Heart left ventricle (tissue), 16 donors: ENCODE data around the gene ERP27. TPM values are rescaled to one million over a fixed set of nuclear protein-coding genes. Genes with fewer than 3 reads are reported as not detected.

Experiments used
- ATAC-seq, 4 donors: fragments of 200-7000 bp; cut with Tn5 transposase; one replicate each; pipeline ENCODE4 v1.9.1; 2020 to 2022; ENCODE audit warnings: moderate library complexity in 4 of 4, mild to moderate bottlenecking in 3 of 4, moderate number of reproducible peaks in 1 of 4
- DNase-seq, 5 donors: peaks; one replicate each; pipeline ENCODE4 v3.0.0-alpha.2; 2020
- H3K27ac ChIP-seq, 12 donors: fragments of 200-600 bp; sonication (generic) in 4 of 12; one replicate each; pipeline versions ENCODE4 v1.5.0 to v1.8.0; 2016 to 2022; ENCODE audit warnings: mild to moderate bottlenecking in 2 of 12
- H3K27me3 ChIP-seq, 9 donors: fragments of 200-600 bp; sonication (generic) in 2 of 9; one replicate each; pipeline versions ENCODE4 v1.5.1 to v1.8.0; 2016 to 2022; ENCODE audit warnings: mild to moderate bottlenecking in 3 of 9
- H3K36me3 ChIP-seq, 9 donors: fragments of 200-600 bp; sonication (generic) in 2 of 9; one replicate each; pipeline versions ENCODE4 v1.5.0 to v1.8.0; 2018 to 2022; ENCODE audit warnings: mild to moderate bottlenecking in 2 of 9
- H3K4me1 ChIP-seq, 12 donors: fragments of 200-600 bp; sonication (generic) in 4 of 12; one replicate each; pipeline versions ENCODE4 v1.5.0 to v1.8.0; 2016 to 2022; ENCODE audit warnings: mild to moderate bottlenecking in 3 of 12
- H3K4me3 ChIP-seq, 12 donors: fragments of 200-600 bp; sonication (generic) in 4 of 12; one replicate each; pipeline versions ENCODE4 v1.5.0 to v1.8.0; 2017 to 2022; ENCODE audit warnings: mild to moderate bottlenecking in 9 of 12, moderate library complexity in 4 of 12
- H3K9me3 ChIP-seq, 12 donors: fragments of 200-600 bp; sonication (generic) in 4 of 12; one replicate each; pipeline versions ENCODE4 v1.5.0 to v1.8.0; 2016 to 2022; ENCODE audit warnings: mild to moderate bottlenecking in 1 of 12
- POLR2A ChIP-seq, 2 donors: fragments of 450-650 bp; IDR thresholded peaks; one replicate each; pipeline ENCODE4 v1.6.1; 2017; ENCODE audit warnings: antibody characterized with exemption in 2 of 2, mild to moderate bottlenecking in 2 of 2, moderate library complexity in 2 of 2
- WGBS, 4 donors: extraction: QIAGEN DNeasy Blood & Tissue Kit in 2 of 4; methylation state at CpG; one replicate each; pipeline versions ENCODE4 v1.1.5 to v1.1.7; 2013 to 2018; 5-methylcytosine and 5-hydroxymethylcytosine counted together
- intact Hi-C, 10 donors: fragments of 100-400 bp; cut with DNase I; formaldehyde crosslinking; loops; one replicate each; pipeline versions ENCODE4 v1.11.1 to v1.14.2; 2022
- polyA plus RNA-seq, 2 donors: library from polyadenylated mRNA; stranded (reverse); fragments of 200-250 nt; gene quantifications; one replicate each; pipeline ENCODE4 v1.2.3, GENCODE V29; 2013
- total RNA-seq, 9 donors: library from RNA; depleted of rRNA in 2 of 9; stranded (reverse); fragments of >200 nt in 2 of 9; fragmentation: NEBNext Ultra II Directional in 3 of 9; extraction: Animal tissue kit (Norgen Biotek cat#: 25700) in 3 of 9; gene quantifications; one replicate each; pipeline versions ENCODE4 v1.1.0 to v1.2.4, GENCODE V29; 2016 to 2023
- TF ChIP-seq, protein P1 (sequence below), 12 donors: fragments of 200-600 bp; sonication (generic) in 4 of 12; IDR thresholded peaks; one replicate each; pipeline versions ENCODE4 v1.5.0 to v1.8.0; 2018 to 2022; ENCODE audit warnings: antibody characterized with exemption in 12 of 12, mild to moderate bottlenecking in 5 of 12
- donor health status: ischemic (EF 13 %, LVEDD 7.1; RV severe dilation, severe dysfunction).
- donor health status: healthy with polysubstance abuse.
- donor health status: DM: no; HTN: yes; CAD: no.
- donor health status: DM: no; HTN: no; CAD: no.
- donor health status: ischemic (EF 25% LVEDD 6.9; RV normal size, moderate dysfunction).
- donor health status: ischemic (EF 25% LVEDD 5.7; RV mildly dilated, moderate dysfunction).
- donor health status: healthy.
- donor health status: DM: yes; HTN: yes; CAD: no.
- donor health status: ischemic (EF 35%, LVEDD 5.7; RV mildly dilated, moderate dysfunction).
- donor health status: nonischemic (EF 11% LVEDD 7.7; RV severe dilation, severe dysfunction).
- donor health status: DM: yes; HTN: yes; CAD: no.
- donor health status: PGD.
- donor health status: ischemic (EF 29% LVEDD 5.4; RV normal size, mild dysfunction).
- donor health status: nonischemic (EF 23%, LVEDD 6.1; RV moderate dilation, normal function).

The ERP27 gene
- total and polyA plus RNA-seq, 11 donors = 0.12 to 0.93 (median 0.22) TPM; not detected in 2

- Histone ChIP-seq H3K4me1 (peaks cover under 1 to 92% (median 56%) of the 10 kb centered on the region in 12 donors), H3K9me3 (no peaks in the 10 kb centered on the region), H3K27ac (peak overlapping the region in 11 of 12 donors; percentile 29 to 92 (median 83)), H3K27me3 (no peaks in the 10 kb centered on the region), H3K4me3 (peak overlapping the region in 3 of 12 donors; percentile 69 to 74 (median 69)), H3K36me3 (peaks cover 0 to 4% (median 0%) of the 10 kb centered on the region in 9 donors)
- intact Hi-C loops = no loop called here
- WGBS, 4 donors = 59 to 74% (median 67%) methylated on average over 2 of the region's 2 CpGs
- TF ChIP-seq, protein P1, sequence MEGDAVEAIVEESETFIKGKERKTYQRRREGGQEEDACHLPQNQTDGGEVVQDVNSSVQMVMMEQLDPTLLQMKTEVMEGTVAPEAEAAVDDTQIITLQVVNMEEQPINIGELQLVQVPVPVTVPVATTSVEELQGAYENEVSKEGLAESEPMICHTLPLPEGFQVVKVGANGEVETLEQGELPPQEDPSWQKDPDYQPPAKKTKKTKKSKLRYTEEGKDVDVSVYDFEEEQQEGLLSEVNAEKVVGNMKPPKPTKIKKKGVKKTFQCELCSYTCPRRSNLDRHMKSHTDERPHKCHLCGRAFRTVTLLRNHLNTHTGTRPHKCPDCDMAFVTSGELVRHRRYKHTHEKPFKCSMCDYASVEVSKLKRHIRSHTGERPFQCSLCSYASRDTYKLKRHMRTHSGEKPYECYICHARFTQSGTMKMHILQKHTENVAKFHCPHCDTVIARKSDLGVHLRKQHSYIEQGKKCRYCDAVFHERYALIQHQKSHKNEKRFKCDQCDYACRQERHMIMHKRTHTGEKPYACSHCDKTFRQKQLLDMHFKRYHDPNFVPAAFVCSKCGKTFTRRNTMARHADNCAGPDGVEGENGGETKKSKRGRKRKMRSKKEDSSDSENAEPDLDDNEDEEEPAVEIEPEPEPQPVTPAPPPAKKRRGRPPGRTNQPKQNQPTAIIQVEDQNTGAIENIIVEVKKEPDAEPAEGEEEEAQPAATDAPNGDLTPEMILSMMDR (IDR thresholded peaks at IDR 0.05) = no peak
- no peak for TF ChIP-seq POLR2A (IDR thresholded peaks at IDR 0.05)
- no peak for ATAC-seq
- no peak for DNase-seq
These were observed 18.6 kb upstream of the ERP27 start for GRCh38 chr12:14956905-14957304.

DNA sequence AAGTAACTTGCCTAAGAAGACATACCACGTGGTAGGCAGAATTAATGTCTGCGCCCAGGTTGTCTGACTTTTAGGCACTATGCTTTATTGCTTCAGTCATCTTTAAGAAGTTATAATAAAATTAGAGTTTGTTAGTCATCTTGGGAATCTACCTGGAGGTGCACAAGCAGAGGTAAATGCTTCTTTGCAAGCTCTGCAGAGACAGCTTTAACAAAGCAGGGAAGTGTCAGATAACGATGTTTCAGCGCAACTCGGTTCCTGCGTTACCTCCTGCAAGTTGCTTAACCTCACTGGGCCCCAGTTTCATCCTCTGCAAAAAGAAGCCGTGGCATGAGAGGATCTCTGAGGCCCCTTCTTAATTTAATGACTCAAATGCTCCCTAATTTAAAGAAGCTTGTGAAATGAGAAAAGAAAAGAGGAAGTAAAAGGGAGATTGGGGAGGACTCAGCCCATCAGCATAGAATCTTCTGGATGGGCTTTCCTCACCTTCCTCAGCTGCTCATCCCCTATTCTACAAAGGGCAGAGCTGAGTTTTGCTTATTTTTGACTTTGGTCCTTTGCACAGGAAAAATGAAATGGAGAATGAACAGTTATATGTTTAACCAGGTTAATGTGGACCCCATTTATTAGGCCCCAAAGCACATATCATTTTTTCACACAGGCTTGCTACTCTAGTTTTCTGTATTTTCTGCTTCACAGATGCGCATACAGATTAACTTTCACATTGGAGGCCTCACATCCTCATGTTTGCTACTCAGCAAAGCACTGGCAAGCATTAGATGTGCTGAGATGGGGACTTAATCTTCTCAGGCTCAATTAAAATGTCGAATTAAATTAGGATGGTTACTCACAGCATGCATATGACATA, 17.9 kb upstream of the ERP27 start:
- H3K27ac ChIP-seq = peak overlapping the region in 10 of 12 donors; percentile 3 to 92 (median 76)
- no peaks in the 10 kb centered on the region for H3K9me3 ChIP-seq
- peaks cover 5 to 92% (median 61%) of the 10 kb centered on the region in 12 donors for H3K4me1 ChIP-seq
- 60 to 69% (median 63%) methylated on average over 9 of the region's 9 CpGs for WGBS, 4 donors
- H3K27me3 ChIP-seq = no peaks in the 10 kb centered on the region
- DNase-seq (no peak), ATAC-seq (no peak)
- intact Hi-C loops = no loop called here
- peaks cover 0 to 4% (median 0%) of the 10 kb centered on the region in 9 donors for H3K36me3 ChIP-seq
- H3K4me3 ChIP-seq = peak overlapping the region in 4 of 12 donors; percentile 1 to 74 (median 11)
- TF ChIP-seq, protein P1 (IDR thresholded peaks at IDR 0.05) = no peak
- no peak for TF ChIP-seq POLR2A (IDR thresholded peaks at IDR 0.05)

- TF ChIP-seq, protein P1 (IDR thresholded peaks at IDR 0.05) = no peak
- no peak for TF ChIP-seq POLR2A (IDR thresholded peaks at IDR 0.05)
- Histone ChIP-seq H3K36me3 (peaks cover 0 to 22% (median 11%) of the 10 kb centered on the region in 9 donors), H3K27ac (peak overlapping the region in 11 of 12 donors; percentile 5 to 92 (median 76)), H3K27me3 (no peaks in the 10 kb centered on the region), H3K9me3 (no peaks in the 10 kb centered on the region), H3K4me1 (peaks cover 5 to 100% (median 72%) of the 10 kb centered on the region in 12 donors), H3K4me3 (peak overlapping the region in 1 of 12 donors; percentile 6)
- intact Hi-C loops = loop anchor here in 3 of 10 donors (5.0 kb wide), 3 partner anchors 52 to 112 kb away; partner anchors contain the start of gene ART4 (in 1 of the 3)
- DNase-seq (no peak), ATAC-seq (no peak)
- WGBS, 4 donors = 82 to 93% (median 85%) methylated on average over 4 of the region's 4 CpGs
These were observed 15.9 kb upstream of the ERP27 start for GRCh38 chr12:14954269-14954668.

- no peaks in the 10 kb centered on the region for H3K9me3 ChIP-seq
- H3K27ac ChIP-seq = peak overlapping the region in 10 of 12 donors; percentile 61 to 92 (median 77)
- no peak for TF ChIP-seq POLR2A (IDR thresholded peaks at IDR 0.05)
- TF ChIP-seq, protein P1 (IDR thresholded peaks at IDR 0.05) = no peak
- ATAC-seq (no peak), DNase-seq (no peak)
- H3K4me1 ChIP-seq = peaks cover 5 to 100% (median 72%) of the 10 kb centered on the region in 12 donors
- 81 to 100% (median 95%) methylated on average over 1 of the region's 1 CpG for WGBS, 4 donors
- peaks cover 0 to 24% (median 12%) of the 10 kb centered on the region in 9 donors for H3K36me3 ChIP-seq
- peak overlapping the region in 1 of 12 donors; percentile 6 for H3K4me3 ChIP-seq
- H3K27me3 ChIP-seq = no peaks in the 10 kb centered on the region
- intact Hi-C loops = loop anchor here in 3 of 10 donors (5.0 kb wide), 3 partner anchors 51 to 111 kb away; partner anchors contain the start of gene ART4 (in 1 of the 3)
These were observed 15.4 kb upstream of the ERP27 start for GRCh38 chr12:14953752-14954151.
